ENCODE measurements around the gene PSKH1. TPM values are rescaled to one million over a fixed set of nuclear protein-coding genes. Genes with fewer than 3 reads are reported as not detected.
"Not testable (repeated sequence)": the region's sequence is repeated elsewhere in the genome, so short reads cannot be mapped to it uniquely, and the experiment has no call there.

Gene PSKH1
- total and polyA plus RNA-seq, 2 experiments from 2014 or later: 11.5 to 23.6 TPM

- H3K36me3 ChIP-seq (ENCODE audit: low read depth): no peaks in the 10 kb centered on the region
- peak; percentile 88 for DNase-seq
- peak within 1 kb of the TSS; percentile 99 for H3K4me2 ChIP-seq (ENCODE audit: unreplicated experiment)
- peak within 1 kb of the TSS; percentile 86 for H2AFZ ChIP-seq
- 0 out of 2 replicates have a peak, but pooled peaks cover 3% of the 10 kb centered on the region for H4K20me1 ChIP-seq (ENCODE audit: insufficient read depth)
- H3K9ac ChIP-seq: peak within 1 kb of the TSS; percentile 98
- H3K4me3 ChIP-seq: peak within 1 kb of the TSS; percentile 94
- no peaks in the 10 kb centered on the region for H3K9me2 ChIP-seq (ENCODE audit: insufficient read depth)
- peaks cover 18% of the 10 kb centered on the region for H3K4me1 ChIP-seq (ENCODE audit: insufficient read depth)
- WGBS, 2 experiments (ENCODE audit: low coverage in 1 of 2, low lambda C conversion rate in 2 of 2, missing lambda C conversion rate in 2 of 2): 1% methylated on average over 21 to 34 of the region's 78 CpGs
- peaks cover 44% of the 10 kb centered on the region for H3K79me2 ChIP-seq (ENCODE audit: insufficient read depth)
- H3F3A ChIP-seq (ENCODE audit: insufficient read depth): peaks cover 4% of the 10 kb centered on the region; the same call in 1 of the 2 replicates
- TF ChIP-seq EZH2 (IDR thresholded peaks at IDR 0.05; ENCODE audit: insufficient read depth, poor library complexity, severe bottlenecking) (no peak), EZH2phosphoT487 (IDR thresholded peaks at IDR 0.05; ENCODE audit: insufficient read depth, low read depth) (no peak)
- no peaks in the 10 kb centered on the region for H3K9me3 ChIP-seq (ENCODE audit: low read depth)
- in situ Hi-C loops (cut with MboI): no loop called here
- peak within 1 kb of the TSS; percentile 80 for H3K27ac ChIP-seq
- H3K27me3 ChIP-seq (replicated peaks; ENCODE audit: insufficient read depth): no peaks in the 10 kb centered on the region
Observed at GRCh38 chr16:67968400-67969253, 75.6 kb downstream of the PSKH1 start, which contains the start of gene SLC12A4. SLC12A4 (minus strand) TSS chr16:67968637; CDS start chr16:67968553, 84 bp downstream.

DNA sequence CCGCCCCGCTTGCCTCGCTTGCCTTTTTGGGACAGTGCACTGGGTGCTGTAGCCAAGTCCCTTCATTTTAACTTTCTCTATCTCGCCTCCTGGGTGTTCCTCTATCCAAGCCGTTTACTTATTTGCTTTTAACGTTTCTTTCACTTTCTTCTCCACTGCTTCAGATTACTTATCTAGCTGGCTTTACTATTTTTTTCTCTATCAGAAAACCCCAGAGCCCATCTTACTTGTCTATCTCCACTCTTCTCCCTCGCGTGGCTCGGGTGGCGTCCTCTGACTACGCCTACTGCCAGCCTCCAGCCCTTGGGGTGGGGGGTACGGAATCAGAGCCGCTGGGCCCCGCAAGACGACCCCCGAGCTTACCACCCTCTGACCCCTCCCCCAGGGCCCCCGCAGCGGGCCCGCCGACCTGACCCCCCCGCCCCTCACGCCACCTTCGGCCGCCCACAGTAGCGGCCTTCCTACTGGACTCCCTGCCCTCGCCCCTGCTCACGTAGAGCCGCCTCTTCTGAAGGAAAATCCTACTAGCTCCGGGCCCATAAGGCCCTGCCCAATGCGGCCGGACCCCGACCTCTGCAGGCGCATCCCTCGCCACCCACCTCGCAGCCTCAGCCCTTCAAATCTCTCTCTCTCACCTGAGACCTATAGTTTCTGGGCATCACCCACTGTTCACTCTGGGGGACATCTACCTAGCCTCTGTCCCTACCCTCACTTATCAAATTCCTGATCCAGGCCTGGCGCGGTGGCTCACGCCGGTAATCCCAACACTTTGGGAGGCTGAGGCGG lies 76.4 kb downstream of the PSKH1 start:
- in situ Hi-C loops (cut with MboI): no loop called here
- Histone ChIP-seq H3K79me2 (ENCODE audit: insufficient read depth) (peaks cover 36% of the 10 kb centered on the region), H3K27ac (no peak overlapping the region), H3K4me3 (peak overlapping the region; percentile 94), H2AFZ (peak overlapping the region; percentile 86), H3K9me3 (ENCODE audit: low read depth) (no peaks in the 10 kb centered on the region), H3K36me3 (ENCODE audit: low read depth) (no peaks in the 10 kb centered on the region), H3K9ac (peak overlapping the region; percentile 98), H3K9me2 (ENCODE audit: insufficient read depth) (no peaks in the 10 kb centered on the region), H3F3A (ENCODE audit: insufficient read depth) (peaks cover 4% of the 10 kb centered on the region; the same call in 1 of the 2 replicates), H3K4me1 (ENCODE audit: insufficient read depth) (peaks cover 18% of the 10 kb centered on the region), H4K20me1 (ENCODE audit: insufficient read depth) (0 out of 2 replicates have a peak, but pooled peaks cover 3% of the 10 kb centered on the region), H3K4me2 (ENCODE audit: unreplicated experiment) (peak overlapping the region; percentile 99), H3K27me3 (replicated peaks; ENCODE audit: insufficient read depth) (no peaks in the 10 kb centered on the region)
- DNase-seq: peak; percentile 45
- TF ChIP-seq EZH2phosphoT487 (IDR thresholded peaks at IDR 0.05; ENCODE audit: insufficient read depth, low read depth) (no peak), EZH2 (IDR thresholded peaks at IDR 0.05; ENCODE audit: insufficient read depth, poor library complexity, severe bottlenecking) (no peak)
- 50 to 58% methylated on average over 23 to 40 of the region's 40 CpGs for WGBS, 2 experiments (ENCODE audit: low coverage in 1 of 2, low lambda C conversion rate in 2 of 2, missing lambda C conversion rate in 2 of 2)

GRCh38 chr16:67971111-67971510 lies 78.1 kb downstream of the PSKH1 start:
- Histone ChIP-seq H3K4me3 (no peak overlapping the region), H2AFZ (no peak overlapping the region), H3K9me2 (ENCODE audit: insufficient read depth) (no peaks in the 10 kb centered on the region), H3K9ac (no peak overlapping the region), H3K4me2 (ENCODE audit: unreplicated experiment) (no peak overlapping the region), H3F3A (ENCODE audit: insufficient read depth) (no peaks in the 10 kb centered on the region), H3K9me3 (ENCODE audit: low read depth) (no peaks in the 10 kb centered on the region), H3K4me1 (ENCODE audit: insufficient read depth) (peaks cover 10% of the 10 kb centered on the region; the same call in 1 of the 2 replicates), H3K27ac (no peak overlapping the region), H4K20me1 (ENCODE audit: insufficient read depth) (no peaks in the 10 kb centered on the region), H3K36me3 (ENCODE audit: low read depth) (no peaks in the 10 kb centered on the region), H3K27me3 (replicated peaks; ENCODE audit: insufficient read depth) (no peaks in the 10 kb centered on the region), H3K79me2 (ENCODE audit: insufficient read depth) (peaks cover 20% of the 10 kb centered on the region)
- TF ChIP-seq EZH2phosphoT487 (IDR thresholded peaks at IDR 0.05; ENCODE audit: insufficient read depth, low read depth): no peak
- TF ChIP-seq EZH2 (IDR thresholded peaks at IDR 0.05; ENCODE audit: insufficient read depth, poor library complexity, severe bottlenecking): no peak
- 94 to 95% methylated on average over 9 of the region's 9 CpGs for WGBS, 2 experiments (ENCODE audit: low coverage in 1 of 2, low lambda C conversion rate in 2 of 2, missing lambda C conversion rate in 2 of 2)
- no peak for DNase-seq
- in situ Hi-C loops (cut with MboI): no loop called here

DNA sequence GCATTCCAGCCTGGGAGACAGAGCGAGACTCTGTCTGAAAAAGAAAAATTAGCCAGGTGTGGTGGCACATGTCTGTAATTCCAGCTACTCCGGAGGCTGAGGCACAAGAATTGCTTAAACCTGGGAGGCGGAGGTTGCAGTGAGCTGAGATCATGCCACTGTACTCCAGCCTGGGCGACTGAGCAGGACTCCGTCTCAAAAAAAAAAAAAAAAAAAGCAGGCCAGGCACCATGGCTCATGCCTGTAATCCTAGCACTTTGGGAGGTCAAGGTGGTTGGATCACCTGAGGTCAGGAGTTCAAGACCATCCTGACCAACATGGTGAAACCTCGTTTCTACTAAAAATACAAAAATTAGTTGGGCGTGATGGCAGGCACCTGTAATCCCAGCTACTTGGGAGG lies 79.2 kb downstream of the PSKH1 start:
- H3K9ac ChIP-seq; H3K79me2 ChIP-seq (ENCODE audit: insufficient read depth); H3K27ac ChIP-seq; DNase-seq; H4K20me1 ChIP-seq (ENCODE audit: insufficient read depth); in situ Hi-C loops (cut with MboI); H3K4me2 ChIP-seq (ENCODE audit: unreplicated experiment); H3F3A ChIP-seq (ENCODE audit: insufficient read depth); H3K9me2 ChIP-seq (ENCODE audit: insufficient read depth); H3K27me3 ChIP-seq (replicated peaks; ENCODE audit: insufficient read depth); H3K4me3 ChIP-seq; H3K36me3 ChIP-seq (ENCODE audit: low read depth); H2AFZ ChIP-seq; H3K9me3 ChIP-seq (ENCODE audit: low read depth); H3K4me1 ChIP-seq (ENCODE audit: insufficient read depth): not testable (repeated sequence)
- WGBS, 2 experiments (ENCODE audit: low coverage in 1 of 2, low lambda C conversion rate in 2 of 2, missing lambda C conversion rate in 2 of 2): 95 to 96% methylated on average over 6 to 7 of the region's 7 CpGs
